GM13977 (cell line): Measurements from ENCODE around the gene ASB13.

ENCODE experiments used
- DNase-seq: peaks from one replicate; pipeline ENCODE4 v3.0.0; 2012; ENCODE audit warnings: low spot score
- CTCF ChIP-seq: IDR thresholded peaks from 2 replicates; pipeline ENCODE4 v1.5.1; 2012; ENCODE audit warnings: mild to moderate bottlenecking, control low read depth; ENCODE audit not compliant: insufficient read depth; ENCODE audit errors: extremely low read depth, missing control alignments
- in situ Hi-C: fragments of 300-500 bp; cut with MboI; formaldehyde crosslinking; loops from one replicate; pipeline ENCODE4 v1.12.0; 2022; ENCODE audit warnings: low sequenced_read_pairs, low pct_unique_long_range_greater_than_20kb, mixed read lengths, inconsistent platforms; ENCODE audit not compliant: unreplicated experiment

The ASB13 gene

GRCh38 chr10:5655121-5655520 lies 11.3 kb downstream of the ASB13 start:
- in situ Hi-C loops = no loop called here
- TF ChIP-seq CTCF = no peak
- no peak for DNase-seq

- no peak for TF ChIP-seq CTCF
- in situ Hi-C loops = no loop called here
- no peak for DNase-seq
Observed at GRCh38 chr10:5654218-5654755, 12.1 kb downstream of the ASB13 start.

GRCh38 chr10:5652746-5653145 lies 13.6 kb downstream of the ASB13 start:
- DNase-seq = no peak
- no peak for TF ChIP-seq CTCF
- in situ Hi-C loops = no loop called here

GRCh38 chr10:5651388-5651764 lies 15.0 kb downstream of the ASB13 start:
- DNase-seq = no peak
- TF ChIP-seq CTCF = no peak
- in situ Hi-C loops = no loop called here

- no peak for DNase-seq
- TF ChIP-seq CTCF = no peak
- in situ Hi-C loops = no loop called here
Observed at GRCh38 chr10:5650664-5651387, 15.6 kb downstream of the ASB13 start.

- no peak for DNase-seq
Observed at GRCh38 chr10:5649746-5650145, 16.6 kb downstream of the ASB13 start.

More at GRCh38 chr10:5649746-5650145, 16.6 kb downstream of the ASB13 start:
- TF ChIP-seq CTCF = no peak
- in situ Hi-C loops = no loop called here
